HG02759 (cell line): ENCODE data around the gene ONECUT3.

Experiments
- ATAC-seq: cut with Tn5 transposase; IDR thresholded peaks from one replicate; pipeline ENCODE4 v1.9.1; 2021; ENCODE audit warnings: mild to moderate bottlenecking, moderate library complexity; ENCODE audit not compliant: unreplicated experiment

ONECUT3 gene

GRCh38 chr19:1828279-1829238 is 75.3 kb downstream of the ONECUT3 start:
- ATAC-seq, result no peak

GRCh38 chr19:1829958-1830357 is 76.7 kb downstream of the ONECUT3 start:
- ATAC-seq, result no peak

- ATAC-seq, result no peak
Measured at GRCh38 chr19:1830568-1830967, 77.3 kb downstream of the ONECUT3 start.
